ENCODE measurements around the gene CAMKK2.
"Not testable (repeated sequence)": the region's sequence is repeated elsewhere in the genome, so short reads cannot be mapped to it uniquely, and the experiment has no call there.

The CAMKK2 gene

GRCh38 chr12:121264135-121264534 lies 32.4 kb downstream of the CAMKK2 start:
- Histone ChIP-seq H3K36me3 (ENCODE audit: insufficient read depth, insufficient read length, low read length) (peaks cover 47% of the 10 kb centered on the region), H3K9ac (ENCODE audit: insufficient read length, low read depth) (no peak overlapping the region), H3K27me3 (ENCODE audit: insufficient read depth, insufficient read length) (no peaks in the 10 kb centered on the region), H3K9me3 (ENCODE audit: insufficient read depth, low read length) (no peaks in the 10 kb centered on the region), H3K4me1 (ENCODE audit: insufficient read depth, insufficient read length) (no peaks in the 10 kb centered on the region), H3K4me3 (ENCODE audit: insufficient read length, low read depth) (no peak overlapping the region)
- DNase-seq (ENCODE audit: low read depth, low spot score) = no peak
- TF ChIP-seq SUZ12 (IDR thresholded peaks at IDR 0.05; ENCODE audit: extremely low read depth, insufficient read depth, insufficient read length) (no peak), YY1 (IDR thresholded peaks at IDR 0.05; ENCODE audit: insufficient read depth, insufficient read length) (no peak)

GRCh38 chr12:121263206-121263935 lies 33.1 kb downstream of the CAMKK2 start:
- TF ChIP-seq SUZ12 (IDR thresholded peaks at IDR 0.05; ENCODE audit: extremely low read depth, insufficient read depth, insufficient read length) = no peak
- TF ChIP-seq YY1 (IDR thresholded peaks at IDR 0.05; ENCODE audit: insufficient read depth, insufficient read length) = no peak
- TF ChIP-seq ZNF274 (IDR thresholded peaks at IDR 0.05; ENCODE audit: low read depth, low read length) = no peak
- Histone ChIP-seq H3K9ac (ENCODE audit: insufficient read length, low read depth) (no peak overlapping the region), H3K27me3 (ENCODE audit: insufficient read depth, insufficient read length) (no peaks in the 10 kb centered on the region), H3K4me3 (ENCODE audit: insufficient read length, low read depth) (no peak overlapping the region), H3K9me3 (ENCODE audit: insufficient read depth, low read length) (no peaks in the 10 kb centered on the region), H3K36me3 (ENCODE audit: insufficient read depth, insufficient read length, low read length) (peaks cover 39% of the 10 kb centered on the region), H3K4me1 (ENCODE audit: insufficient read depth, insufficient read length) (no peaks in the 10 kb centered on the region)
- DNase-seq (ENCODE audit: low read depth, low spot score) = no peak

GRCh38 chr12:121261398-121261797 lies 35.1 kb downstream of the CAMKK2 start:
- H3K36me3 ChIP-seq (ENCODE audit: insufficient read depth, insufficient read length, low read length) = peaks cover 33% of the 10 kb centered on the region

GRCh38 chr12:121260091-121260490 lies 36.4 kb downstream of the CAMKK2 start:
- no peak overlapping the region for H3K4me3 ChIP-seq (ENCODE audit: insufficient read length, low read depth)
- no peak overlapping the region for H3K9ac ChIP-seq (ENCODE audit: insufficient read length, low read depth)
- H3K4me1 ChIP-seq (ENCODE audit: insufficient read depth, insufficient read length) = no peaks in the 10 kb centered on the region
- H3K36me3 ChIP-seq (ENCODE audit: insufficient read depth, insufficient read length, low read length) = peaks cover 36% of the 10 kb centered on the region
- no peaks in the 10 kb centered on the region for H3K27me3 ChIP-seq (ENCODE audit: insufficient read depth, insufficient read length)
- no peak for TF ChIP-seq YY1 (IDR thresholded peaks at IDR 0.05; ENCODE audit: insufficient read depth, insufficient read length)
- TF ChIP-seq ZNF274 (IDR thresholded peaks at IDR 0.05; ENCODE audit: low read depth, low read length) = no peak
- TF ChIP-seq SUZ12 (IDR thresholded peaks at IDR 0.05; ENCODE audit: extremely low read depth, insufficient read depth, insufficient read length) = no peak
- no peaks in the 10 kb centered on the region for H3K9me3 ChIP-seq (ENCODE audit: insufficient read depth, low read length)
- no peak for DNase-seq (ENCODE audit: low read depth, low spot score)

More at GRCh38 chr12:121261398-121261797, 35.1 kb downstream of the CAMKK2 start:
- no peaks in the 10 kb centered on the region for H3K9me3 ChIP-seq (ENCODE audit: insufficient read depth, low read length)
- no peak overlapping the region for H3K4me3 ChIP-seq (ENCODE audit: insufficient read length, low read depth)
- DNase-seq (ENCODE audit: low read depth, low spot score) = no peak
- no peak overlapping the region for H3K9ac ChIP-seq (ENCODE audit: insufficient read length, low read depth)
- no peaks in the 10 kb centered on the region for H3K27me3 ChIP-seq (ENCODE audit: insufficient read depth, insufficient read length)
- TF ChIP-seq ZNF274 (IDR thresholded peaks at IDR 0.05; ENCODE audit: low read depth, low read length) = no peak
- no peak for TF ChIP-seq SUZ12 (IDR thresholded peaks at IDR 0.05; ENCODE audit: extremely low read depth, insufficient read depth, insufficient read length)
- no peak for TF ChIP-seq YY1 (IDR thresholded peaks at IDR 0.05; ENCODE audit: insufficient read depth, insufficient read length)
- no peaks in the 10 kb centered on the region for H3K4me1 ChIP-seq (ENCODE audit: insufficient read depth, insufficient read length)

GRCh38 chr12:121259074-121259473 lies 37.4 kb downstream of the CAMKK2 start:
- Histone ChIP-seq H3K9ac (ENCODE audit: insufficient read length, low read depth) (no peak overlapping the region), H3K27me3 (ENCODE audit: insufficient read depth, insufficient read length) (no peaks in the 10 kb centered on the region), H3K9me3 (ENCODE audit: insufficient read depth, low read length) (no peaks in the 10 kb centered on the region), H3K4me3 (ENCODE audit: insufficient read length, low read depth) (no peak overlapping the region), H3K4me1 (ENCODE audit: insufficient read depth, insufficient read length) (no peaks in the 10 kb centered on the region), H3K36me3 (ENCODE audit: insufficient read depth, insufficient read length, low read length) (peaks cover 39% of the 10 kb centered on the region)
- no peak for DNase-seq (ENCODE audit: low read depth, low spot score)
- TF ChIP-seq ZNF274 (IDR thresholded peaks at IDR 0.05; ENCODE audit: low read depth, low read length) (no peak), YY1 (IDR thresholded peaks at IDR 0.05; ENCODE audit: insufficient read depth, insufficient read length) (no peak), SUZ12 (IDR thresholded peaks at IDR 0.05; ENCODE audit: extremely low read depth, insufficient read depth, insufficient read length) (no peak)

GRCh38 chr12:121257704-121258449 lies 38.6 kb downstream of the CAMKK2 start:
- not testable (repeated sequence) for H3K9me3 ChIP-seq (ENCODE audit: insufficient read depth, low read length); H3K9ac ChIP-seq (ENCODE audit: insufficient read length, low read depth); DNase-seq (ENCODE audit: low read depth, low spot score); H3K27me3 ChIP-seq (ENCODE audit: insufficient read depth, insufficient read length); H3K4me1 ChIP-seq (ENCODE audit: insufficient read depth, insufficient read length); H3K4me3 ChIP-seq (ENCODE audit: insufficient read length, low read depth)
- peaks cover 38% of the 10 kb centered on the region for H3K36me3 ChIP-seq (ENCODE audit: insufficient read depth, insufficient read length, low read length)

- no peak overlapping the region for H3K4me3 ChIP-seq (ENCODE audit: insufficient read length, low read depth)
- H3K9ac ChIP-seq (ENCODE audit: insufficient read length, low read depth) = no peak overlapping the region
- no peaks in the 10 kb centered on the region for H3K9me3 ChIP-seq (ENCODE audit: insufficient read depth, low read length)
- H3K4me1 ChIP-seq (ENCODE audit: insufficient read depth, insufficient read length) = no peaks in the 10 kb centered on the region
- TF ChIP-seq SUZ12 (IDR thresholded peaks at IDR 0.05; ENCODE audit: extremely low read depth, insufficient read depth, insufficient read length) (no peak), YY1 (IDR thresholded peaks at IDR 0.05; ENCODE audit: insufficient read depth, insufficient read length) (no peak), ZNF274 (IDR thresholded peaks at IDR 0.05; ENCODE audit: low read depth, low read length) (no peak)
- no peak for DNase-seq (ENCODE audit: low read depth, low spot score)
- H3K36me3 ChIP-seq (ENCODE audit: insufficient read depth, insufficient read length, low read length) = peaks cover 42% of the 10 kb centered on the region
- H3K27me3 ChIP-seq (ENCODE audit: insufficient read depth, insufficient read length) = no peaks in the 10 kb centered on the region
Measured at GRCh38 chr12:121255433-121255832, 41.1 kb downstream of the CAMKK2 start.

Measured in NT2/D1 (cell line).